Activated naive CD4-positive, alpha-beta T cell treated with anti-CD3 and anti-CD28 coated beads, Interleukin-2, amount 10 ng/mL, durations not matched to agents 7 days and 5 days (primary cell): ENCODE measurements around the gene BCL7A.
A peak's percentile ranks its signal among the peaks of the same experiment; 100 is the strongest.
"Not testable (repeated sequence)": the region's sequence is repeated elsewhere in the genome, so short reads cannot be mapped to it uniquely, and the experiment has no call there.

ENCODE experiments used
- CTCF ChIA-PET: fragments of 350-600 bp; sonication (Branson Sonifier 250); formaldehyde crosslinking; loops from one replicate; lab custom pipeline; 2021; ENCODE audit warnings: antibody characterized with exemption; lab: Charles Lee
- DNase-seq: peaks from one replicate; pipeline ENCODE4 v3.0.0-alpha.2; 2020
- H3K27ac Mint-ChIP-seq: one replicate; pipeline ENCODE4 v1.8.0; 2021; ENCODE audit warnings: mild to moderate bottlenecking, moderate library complexity, mixed read lengths
- H3K27me3 Mint-ChIP-seq: one replicate; pipeline ENCODE4 v1.8.0; 2021; ENCODE audit warnings: mild to moderate bottlenecking, mixed read lengths
- H3K36me3 Mint-ChIP-seq: one replicate; pipeline ENCODE4 v1.8.0; 2021; ENCODE audit warnings: mixed read lengths
- H3K4me1 Mint-ChIP-seq: one replicate; pipeline ENCODE4 v1.8.0; 2021; ENCODE audit warnings: mixed read lengths
- H3K4me3 Mint-ChIP-seq: one replicate; pipeline ENCODE4 v1.8.0; 2021; ENCODE audit warnings: mild to moderate bottlenecking, moderate library complexity, mixed read lengths
- H3K9me3 Mint-ChIP-seq: one replicate; pipeline ENCODE4 v1.8.0; 2021; ENCODE audit warnings: mixed read lengths

Gene BCL7A

DNA sequence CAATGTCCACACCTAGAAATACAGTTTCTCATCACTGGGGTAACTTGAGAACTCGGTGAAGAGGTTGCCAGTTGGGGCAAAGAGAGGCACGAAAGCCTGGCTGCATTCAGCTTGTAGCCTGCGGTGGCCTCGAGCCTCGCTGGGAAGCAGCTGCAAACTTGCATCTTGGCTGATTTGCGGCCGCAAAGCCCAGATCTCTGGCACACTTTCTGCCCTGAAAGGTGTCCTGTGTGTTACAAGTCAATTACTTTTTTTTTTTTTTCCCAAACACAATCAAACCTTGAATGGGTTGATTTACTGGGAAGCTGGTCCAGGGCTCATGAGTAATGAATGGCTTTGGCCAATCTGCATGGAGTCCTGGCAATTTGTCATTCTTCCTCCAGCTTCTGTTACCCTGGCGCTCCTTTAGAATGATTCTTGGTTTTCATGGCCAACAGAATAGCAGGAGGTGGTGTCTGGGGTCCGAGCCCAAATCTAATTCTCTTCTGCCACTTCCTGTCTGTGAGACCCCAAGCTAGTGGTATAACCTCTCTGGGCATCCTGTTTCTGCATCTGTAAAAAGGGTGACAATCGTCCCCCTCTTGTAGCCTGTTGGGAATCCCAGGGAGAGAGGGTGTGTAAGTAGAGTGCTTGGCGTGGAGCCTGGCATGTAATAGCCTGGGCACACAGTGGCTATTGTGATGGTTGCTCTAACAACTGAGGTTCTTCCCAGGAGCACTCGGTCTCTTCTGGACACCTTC is 6.7 kb downstream of the BCL7A start:
- Mint-ChIP-seq H3K9me3 (no peaks in the 10 kb centered on the region), H3K4me3 (no peak overlapping the region), H3K4me1 (peaks cover 2% of the 10 kb centered on the region), H3K27me3 (peaks cover 37% of the 10 kb centered on the region), H3K27ac (no peak overlapping the region), H3K36me3 (peaks cover 1% of the 10 kb centered on the region)
- CTCF ChIA-PET = interaction anchor here (0.8 kb wide), 1 partner anchor 162 kb away, joined by 3 read pairs; no protein-coding TSS in a partner anchor
- DNase-seq = no peak

DNA sequence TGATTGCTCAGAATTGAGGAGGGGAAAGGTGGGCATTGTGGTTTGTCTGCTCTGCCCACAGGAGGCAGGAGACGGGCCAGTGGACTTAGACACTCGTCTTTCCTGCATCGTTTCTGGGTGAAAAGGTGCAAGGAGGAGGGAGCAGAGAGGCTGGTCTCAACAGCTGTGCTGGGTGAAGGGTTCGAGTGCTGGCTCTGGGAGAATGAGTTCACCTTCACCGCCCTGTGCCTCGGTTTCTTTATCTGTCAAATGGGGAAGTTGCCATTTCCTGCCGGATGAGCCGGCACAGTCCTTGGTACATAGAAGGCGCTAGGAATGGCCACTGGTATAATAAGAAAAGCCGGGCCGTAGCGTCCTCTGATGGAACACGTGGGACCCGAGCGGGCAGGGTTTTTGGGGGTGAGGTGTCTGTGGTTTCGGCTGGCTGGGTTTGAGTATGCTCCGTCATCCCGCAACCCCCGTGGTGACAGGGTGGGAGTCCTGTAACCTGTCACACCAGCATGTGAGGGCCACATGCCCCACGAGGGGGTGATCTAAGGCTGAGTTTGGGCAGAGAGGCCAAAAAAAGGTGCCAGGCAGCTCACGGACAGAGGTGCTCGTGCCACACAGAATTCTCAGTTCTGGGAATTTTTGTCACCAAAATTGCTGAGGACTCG is 7.3 kb downstream of the BCL7A start:
- H3K4me3 Mint-ChIP-seq = no peak overlapping the region
- CTCF ChIA-PET = interaction anchor here (1.1 kb wide), 1 partner anchor 11 kb away, joined by 3 read pairs; no protein-coding TSS in a partner anchor
- peaks cover 30% of the 10 kb centered on the region for H3K27me3 Mint-ChIP-seq
- no peaks in the 10 kb centered on the region for H3K36me3 Mint-ChIP-seq
- DNase-seq = no peak
- H3K27ac Mint-ChIP-seq = no peak overlapping the region
- H3K4me1 Mint-ChIP-seq = no peaks in the 10 kb centered on the region
- H3K9me3 Mint-ChIP-seq = no peaks in the 10 kb centered on the region

DNA sequence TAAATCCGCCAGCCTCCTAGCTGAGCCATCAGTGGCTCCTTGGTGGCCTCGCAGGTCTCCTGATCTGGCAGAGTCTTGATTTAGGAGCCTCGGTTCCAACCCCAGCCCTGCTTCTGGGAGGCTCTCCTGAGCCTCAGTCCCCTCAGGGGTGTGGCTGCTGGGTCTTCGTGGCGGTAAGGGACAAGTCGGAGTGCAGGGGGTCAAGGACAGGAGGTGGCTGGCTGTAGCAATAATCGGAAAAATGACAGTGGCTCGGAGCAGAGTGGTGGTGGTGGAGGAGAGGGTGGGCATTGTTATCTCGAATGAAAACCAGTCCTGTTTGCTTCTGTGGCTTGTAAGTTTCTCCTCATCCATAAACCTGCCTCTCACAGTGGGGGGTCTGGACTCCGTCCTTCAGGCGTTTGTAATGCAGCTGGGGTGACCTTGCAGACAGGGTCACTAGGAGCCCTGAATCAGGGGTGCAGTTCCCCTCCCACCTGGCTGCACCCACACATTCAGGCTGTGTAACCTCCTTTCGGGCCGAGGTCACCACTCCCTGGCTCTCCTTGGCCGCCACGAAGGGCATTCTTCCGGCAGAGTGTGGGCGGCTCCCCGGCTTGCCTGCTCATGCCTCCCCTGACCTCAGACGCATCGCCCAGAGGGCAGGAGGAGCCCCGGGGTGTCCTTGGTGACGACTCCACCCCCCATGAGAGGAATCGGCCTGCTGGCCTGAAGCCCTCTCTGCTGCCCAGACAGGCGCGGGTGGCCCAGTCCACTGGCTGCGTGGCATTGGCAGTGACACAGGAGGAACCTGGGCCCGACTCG is 8.1 kb downstream of the BCL7A start:
- H3K4me1 Mint-ChIP-seq = no peaks in the 10 kb centered on the region
- H3K4me3 Mint-ChIP-seq = no peak overlapping the region
- CTCF ChIA-PET = interaction anchor here (1.1 kb wide), 2 partner anchors 9 to 11 kb away, joined by 3 to 4 read pairs; partner anchors contain the start of gene BCL7A
- no peaks in the 10 kb centered on the region for H3K9me3 Mint-ChIP-seq
- no peak overlapping the region for H3K27ac Mint-ChIP-seq
- H3K36me3 Mint-ChIP-seq = no peaks in the 10 kb centered on the region
- DNase-seq = no peak
- H3K27me3 Mint-ChIP-seq = peaks cover 25% of the 10 kb centered on the region

DNA sequence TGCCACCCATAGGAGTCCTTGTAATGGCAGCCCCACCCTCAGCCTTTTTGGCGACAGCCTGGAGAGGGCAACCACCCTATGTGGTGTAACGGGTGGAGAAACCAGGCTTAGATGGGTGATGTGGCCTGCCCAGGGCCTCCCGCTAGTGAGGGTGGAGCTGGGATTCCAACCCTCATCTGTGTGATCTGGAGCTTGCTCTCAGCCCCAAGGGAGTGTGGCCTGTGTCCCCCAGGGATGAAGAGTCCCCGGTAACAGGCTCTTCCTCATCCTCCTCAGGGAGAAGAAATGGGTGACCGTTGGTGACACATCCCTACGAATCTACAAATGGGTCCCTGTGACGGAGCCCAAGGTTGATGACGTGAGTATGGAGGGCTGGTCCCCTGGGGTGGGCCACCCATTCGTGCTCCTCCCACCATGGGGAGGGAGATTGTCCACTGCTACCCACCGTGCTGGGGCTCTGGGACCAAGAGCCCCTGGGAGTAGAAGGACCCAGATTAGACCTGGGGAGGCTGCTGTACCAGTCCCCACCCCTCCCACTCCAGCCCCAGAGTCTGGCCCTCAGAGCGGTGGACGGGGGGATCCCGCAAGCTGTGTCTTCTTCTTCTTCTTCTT is 8.8 kb downstream of the BCL7A start:
- no peak for DNase-seq
- peaks cover 21% of the 10 kb centered on the region for H3K27me3 Mint-ChIP-seq
- no peak overlapping the region for H3K4me3 Mint-ChIP-seq
- no peaks in the 10 kb centered on the region for H3K4me1 Mint-ChIP-seq
- peaks cover 5% of the 10 kb centered on the region for H3K36me3 Mint-ChIP-seq
- H3K27ac Mint-ChIP-seq = no peak overlapping the region
- CTCF ChIA-PET = interaction anchor here (1.1 kb wide), 1 partner anchor 9 kb away, joined by 4 read pairs; the partner anchor contains the start of gene BCL7A
- H3K9me3 Mint-ChIP-seq = no peaks in the 10 kb centered on the region

DNA sequence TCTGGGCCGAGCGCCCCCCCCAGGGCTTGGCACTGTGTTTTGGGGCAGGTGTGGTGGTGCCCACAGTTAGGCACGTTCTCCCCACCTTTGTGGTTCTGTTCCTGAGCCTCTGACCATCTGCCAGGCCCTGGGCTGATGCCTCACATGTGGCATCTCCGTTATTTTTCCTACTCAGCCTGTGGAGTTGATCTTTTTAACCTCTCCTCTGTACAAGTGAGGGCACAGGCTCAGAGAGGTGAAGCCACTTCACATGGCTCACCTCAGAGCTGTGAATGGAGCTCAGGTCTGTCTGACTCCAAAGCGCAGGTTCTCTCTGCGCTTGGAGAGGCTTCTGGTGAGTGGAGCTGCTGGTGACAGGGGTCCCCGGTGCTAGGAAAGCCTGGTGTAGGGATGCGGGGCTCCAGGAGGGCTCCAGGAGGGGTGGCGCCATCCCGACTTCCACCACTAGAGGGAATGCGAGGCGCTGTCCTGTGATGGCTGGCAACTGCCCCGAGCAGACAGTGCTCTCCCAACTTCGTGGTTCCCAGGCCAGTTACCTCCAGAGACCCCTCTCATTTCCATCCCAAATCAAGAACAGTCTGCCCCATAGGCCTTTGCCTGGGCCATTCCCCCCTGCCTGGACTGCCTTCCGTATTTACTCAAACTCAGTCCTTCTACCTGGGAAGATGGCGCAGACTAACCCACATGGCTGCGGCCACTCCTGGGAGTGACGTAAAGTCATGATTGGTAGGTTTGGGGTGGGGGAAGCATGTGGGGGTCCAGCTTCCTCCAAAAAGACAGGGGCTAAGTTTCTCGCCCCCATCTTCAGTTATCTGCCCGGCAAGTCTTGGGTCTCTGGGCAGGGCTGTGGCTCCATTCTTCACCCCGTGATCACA is 9.9 kb downstream of the BCL7A start:
- Mint-ChIP-seq H3K4me1 (no peaks in the 10 kb centered on the region), H3K27ac (no peak overlapping the region), H3K4me3 (no peak overlapping the region), H3K27me3 (peaks cover 21% of the 10 kb centered on the region), H3K36me3 (peaks cover 8% of the 10 kb centered on the region), H3K9me3 (no peaks in the 10 kb centered on the region)
- peak; percentile 70 for DNase-seq
- CTCF ChIA-PET = interaction anchor here (0.6 to 1.9 kb wide), 4 partner anchors 9 to 159 kb away, joined by 3 to 6 read pairs (median 4); no protein-coding TSS in a partner anchor

DNA sequence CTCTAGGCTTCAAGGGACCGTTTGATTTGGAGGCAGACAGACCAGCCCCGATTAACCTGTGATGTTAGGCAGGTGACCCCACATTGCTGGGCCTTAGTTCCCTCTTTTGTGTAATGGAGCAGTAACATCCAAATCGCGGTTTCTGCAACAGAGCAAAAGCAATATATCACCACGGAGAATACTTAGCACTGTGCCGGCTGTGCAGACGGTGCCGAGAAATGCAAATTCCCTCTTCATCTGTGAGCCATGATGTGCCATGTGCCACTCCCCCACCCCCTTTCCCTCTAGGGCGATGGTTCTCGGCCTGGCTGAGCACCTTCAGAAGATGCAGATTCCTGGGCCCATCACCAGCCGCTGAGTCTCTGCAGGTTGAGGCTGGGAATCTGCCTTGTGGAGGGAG is 10.9 kb downstream of the BCL7A start:
- Mint-ChIP-seq H3K4me1 (no peaks in the 10 kb centered on the region), H3K4me3 (no peak overlapping the region), H3K27ac (no peak overlapping the region), H3K27me3 (peaks cover 16% of the 10 kb centered on the region), H3K36me3 (peaks cover 11% of the 10 kb centered on the region), H3K9me3 (no peaks in the 10 kb centered on the region)
- DNase-seq = no peak
- CTCF ChIA-PET = interaction anchor here (0.6 to 1.9 kb wide), 5 partner anchors 10 to 158 kb away, joined by 3 to 6 read pairs (median 4); no protein-coding TSS in a partner anchor

DNA sequence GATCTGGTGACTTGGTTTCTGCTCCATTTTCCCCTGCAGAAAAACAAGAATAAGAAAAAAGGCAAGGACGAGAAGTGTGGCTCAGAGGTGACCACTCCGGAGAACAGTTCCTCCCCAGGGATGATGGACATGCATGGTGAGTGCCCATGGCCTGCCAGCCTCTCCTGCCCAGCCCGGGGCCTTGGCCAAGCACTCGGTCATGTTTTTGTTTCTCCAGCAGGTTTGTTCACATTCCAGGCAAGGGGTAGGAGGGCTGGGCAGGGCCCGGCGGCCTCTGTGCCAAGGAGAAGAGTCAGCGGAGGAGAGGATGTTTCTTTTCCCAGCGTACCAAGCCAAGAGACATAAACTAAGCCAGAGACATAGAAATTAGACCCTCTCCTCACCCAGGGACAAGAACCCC is 13.6 kb downstream of the BCL7A start:
- CTCF ChIA-PET = no interaction called here
- H3K4me3 Mint-ChIP-seq = no peak overlapping the region
- H3K9me3 Mint-ChIP-seq = no peaks in the 10 kb centered on the region
- H3K27ac Mint-ChIP-seq = no peak overlapping the region
- no peak for DNase-seq
- H3K36me3 Mint-ChIP-seq = peaks cover 11% of the 10 kb centered on the region
- no peaks in the 10 kb centered on the region for H3K4me1 Mint-ChIP-seq
- no peaks in the 10 kb centered on the region for H3K27me3 Mint-ChIP-seq

DNA sequence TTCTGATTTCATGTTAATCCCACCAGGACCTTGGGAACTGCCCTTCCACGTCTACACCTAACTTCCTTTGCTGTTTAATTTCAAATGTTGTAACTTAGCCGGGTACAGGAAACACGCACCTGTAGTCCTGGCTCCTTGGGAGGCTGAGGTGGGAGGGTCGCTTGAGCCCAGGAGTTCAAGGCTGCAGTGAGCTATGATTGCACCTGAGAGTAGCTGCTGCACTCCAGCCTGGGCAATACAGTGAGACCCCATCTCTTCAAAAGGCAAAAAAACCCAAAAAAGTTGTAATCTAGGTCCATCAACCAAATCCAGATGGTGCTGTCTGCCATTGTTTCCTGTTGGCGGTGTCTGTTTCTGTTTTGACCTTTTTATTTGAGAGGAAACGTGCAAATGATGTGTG is 14.5 kb downstream of the BCL7A start:
- DNase-seq = no peak
- Mint-ChIP-seq H3K27ac (no peak overlapping the region), H3K4me1 (no peaks in the 10 kb centered on the region), H3K4me3 (no peak overlapping the region), H3K9me3 (no peaks in the 10 kb centered on the region), H3K27me3 (no peaks in the 10 kb centered on the region), H3K36me3 (peaks cover 11% of the 10 kb centered on the region)
- CTCF ChIA-PET = no interaction called here

DNA sequence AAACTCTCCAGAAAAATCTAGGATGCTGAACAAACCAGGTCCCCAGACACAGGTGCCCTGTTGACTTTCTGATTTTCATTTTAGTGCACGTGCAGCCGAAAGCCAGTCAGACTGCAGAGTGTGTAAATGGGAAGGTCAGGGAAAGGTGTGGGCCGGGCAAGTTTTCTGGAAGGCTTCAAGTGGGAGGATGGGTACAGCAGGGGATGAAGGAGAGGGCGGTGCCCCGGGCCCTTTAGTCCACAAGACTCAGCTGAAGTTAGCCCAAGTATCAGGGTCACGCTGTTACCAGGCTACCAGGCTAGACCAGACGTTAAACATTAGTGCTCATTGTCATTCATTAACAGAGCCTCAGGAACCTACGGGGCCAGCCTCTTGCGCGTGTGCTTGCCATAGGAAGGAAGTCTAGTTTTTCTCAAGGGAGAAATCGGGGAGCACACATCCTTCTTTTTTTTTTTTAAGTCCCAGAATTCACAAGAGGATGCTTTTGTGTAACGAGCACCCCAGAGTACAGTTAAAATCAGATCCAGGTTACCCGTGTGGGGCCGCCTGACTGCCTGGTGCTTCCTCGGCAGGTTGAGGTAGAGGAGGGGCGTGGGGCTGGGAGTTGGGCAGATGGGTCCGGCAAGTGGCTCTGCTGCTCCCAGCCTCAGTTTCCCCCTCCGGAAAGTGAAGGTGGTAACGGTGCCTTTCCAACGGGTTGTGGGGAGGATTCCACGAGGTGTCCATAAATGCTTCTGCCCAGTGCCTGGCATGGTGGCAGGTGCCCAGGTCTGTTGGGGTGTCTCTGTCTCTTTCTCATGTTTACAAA is 19.1 kb downstream of the BCL7A start:
- DNase-seq = no peak
- CTCF ChIA-PET = interaction anchor here (0.6 kb wide), 2 partner anchors 11 to 395 kb away, joined by 3 to 5 read pairs; no protein-coding TSS in a partner anchor
- Mint-ChIP-seq H3K4me1 (no peaks in the 10 kb centered on the region), H3K36me3 (peaks cover 10% of the 10 kb centered on the region), H3K27me3 (no peaks in the 10 kb centered on the region), H3K27ac (no peak overlapping the region), H3K4me3 (no peak overlapping the region), H3K9me3 (no peaks in the 10 kb centered on the region)

DNA sequence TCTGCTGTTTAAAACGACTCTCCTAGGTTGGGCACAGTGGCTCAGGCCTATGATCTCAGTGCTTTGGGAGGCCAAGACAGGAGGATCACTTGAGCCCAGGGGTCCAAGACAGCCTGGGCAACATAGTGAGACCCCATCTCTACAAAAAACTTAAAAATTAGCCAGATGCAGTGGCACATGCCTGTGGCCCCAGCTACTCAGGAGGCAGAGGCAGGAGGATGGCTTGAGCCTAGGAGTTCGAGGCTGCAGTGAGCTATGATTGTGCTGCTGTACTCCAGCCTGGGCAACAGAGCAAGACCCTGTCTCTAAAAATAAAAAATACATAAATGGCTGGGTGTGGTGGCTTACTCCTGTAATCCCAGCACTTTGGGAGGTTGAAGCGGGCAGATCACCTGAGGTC is 19.8 kb downstream of the BCL7A start:
- H3K36me3 Mint-ChIP-seq = peaks cover 10% of the 10 kb centered on the region
- not testable (repeated sequence) for H3K27ac Mint-ChIP-seq

DNA sequence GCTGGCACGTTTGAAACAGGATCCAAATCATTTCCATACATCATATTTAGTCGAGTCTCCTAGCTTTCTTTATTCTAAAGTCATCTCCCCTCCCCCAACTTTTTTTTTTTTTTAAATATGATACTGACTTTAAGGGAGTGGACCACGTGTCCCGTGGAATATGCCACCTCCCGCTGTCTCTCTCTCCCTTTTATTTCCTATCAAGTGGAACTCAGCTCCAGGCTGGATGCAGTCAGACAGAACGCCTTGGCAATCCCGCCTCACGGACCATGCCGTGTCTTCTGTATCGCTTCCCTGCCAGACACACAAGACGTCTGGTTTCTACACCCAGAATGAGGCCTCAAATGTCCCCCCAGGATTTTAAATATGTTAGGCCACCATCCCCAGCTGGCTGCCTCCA is 21.2 kb downstream of the BCL7A start:
- H3K36me3 Mint-ChIP-seq = peaks cover 7% of the 10 kb centered on the region
- no peak for DNase-seq
- CTCF ChIA-PET = interaction anchor here (1.0 kb wide), 1 partner anchor 109 kb away, joined by 3 read pairs; no protein-coding TSS in a partner anchor

More for the DNA sequence above, 19.8 kb downstream of the BCL7A start:
- DNase-seq, CTCF ChIA-PET, H3K4me3 Mint-ChIP-seq, H3K9me3 Mint-ChIP-seq, H3K4me1 Mint-ChIP-seq, H3K27me3 Mint-ChIP-seq: not testable (repeated sequence)

DNA sequence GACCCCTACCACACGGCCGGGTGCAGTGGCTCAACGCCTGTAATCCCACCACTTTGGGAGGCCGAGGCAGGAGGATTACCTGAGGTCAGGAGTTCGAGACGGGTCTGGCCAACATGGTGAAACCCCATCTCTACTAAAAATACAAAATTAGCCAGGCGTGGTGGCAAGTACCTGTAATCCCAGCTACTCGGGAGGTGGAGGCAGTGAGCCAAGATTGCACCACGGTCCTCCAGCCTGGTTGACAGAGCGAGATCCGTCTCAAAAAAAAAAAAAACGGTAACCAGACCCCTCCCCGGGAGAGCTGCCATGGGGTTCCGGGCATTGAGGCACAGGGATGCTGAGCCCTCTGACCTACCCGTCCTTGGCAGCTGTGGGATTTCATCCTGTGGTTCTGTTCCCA is 21.8 kb downstream of the BCL7A start:
- no peaks in the 10 kb centered on the region for H3K4me1 Mint-ChIP-seq
- H3K4me3 Mint-ChIP-seq = no peak overlapping the region
- CTCF ChIA-PET = no interaction called here
- no peaks in the 10 kb centered on the region for H3K27me3 Mint-ChIP-seq
- H3K27ac Mint-ChIP-seq = no peak overlapping the region
- peaks cover 7% of the 10 kb centered on the region for H3K36me3 Mint-ChIP-seq
- H3K9me3 Mint-ChIP-seq = no peaks in the 10 kb centered on the region
- DNase-seq = no peak

More for the DNA sequence above, 21.2 kb downstream of the BCL7A start:
- Mint-ChIP-seq H3K27me3 (no peaks in the 10 kb centered on the region), H3K4me1 (no peaks in the 10 kb centered on the region), H3K4me3 (no peak overlapping the region), H3K9me3 (no peaks in the 10 kb centered on the region), H3K27ac (no peak overlapping the region)
